ENCODE results near the gene TMC4.
"Not testable (repeated sequence)": the region's sequence is repeated elsewhere in the genome, so short reads cannot be mapped to it uniquely, and the experiment has no call there.

DNA sequence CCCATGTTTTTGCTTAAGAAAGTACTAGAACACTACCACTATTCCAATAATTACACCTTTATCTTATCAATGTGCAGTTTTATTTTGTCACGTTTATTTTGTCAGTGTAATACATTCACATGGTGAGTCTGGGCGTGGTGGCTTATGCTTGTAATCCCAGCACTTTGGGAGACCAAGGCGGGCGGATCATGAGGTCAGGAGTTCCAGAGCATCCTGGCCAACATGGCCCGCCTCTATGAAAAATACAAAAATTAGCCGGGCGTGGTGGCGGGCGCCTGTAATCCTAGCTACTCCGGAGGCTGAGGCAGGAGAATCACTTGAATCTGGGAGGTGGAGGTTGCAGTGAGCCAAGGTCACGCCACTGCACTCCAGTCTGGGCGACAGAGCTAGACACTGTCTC is 21.5 kb upstream of the TMC4 start:
- TF ChIP-seq, protein P1, sequence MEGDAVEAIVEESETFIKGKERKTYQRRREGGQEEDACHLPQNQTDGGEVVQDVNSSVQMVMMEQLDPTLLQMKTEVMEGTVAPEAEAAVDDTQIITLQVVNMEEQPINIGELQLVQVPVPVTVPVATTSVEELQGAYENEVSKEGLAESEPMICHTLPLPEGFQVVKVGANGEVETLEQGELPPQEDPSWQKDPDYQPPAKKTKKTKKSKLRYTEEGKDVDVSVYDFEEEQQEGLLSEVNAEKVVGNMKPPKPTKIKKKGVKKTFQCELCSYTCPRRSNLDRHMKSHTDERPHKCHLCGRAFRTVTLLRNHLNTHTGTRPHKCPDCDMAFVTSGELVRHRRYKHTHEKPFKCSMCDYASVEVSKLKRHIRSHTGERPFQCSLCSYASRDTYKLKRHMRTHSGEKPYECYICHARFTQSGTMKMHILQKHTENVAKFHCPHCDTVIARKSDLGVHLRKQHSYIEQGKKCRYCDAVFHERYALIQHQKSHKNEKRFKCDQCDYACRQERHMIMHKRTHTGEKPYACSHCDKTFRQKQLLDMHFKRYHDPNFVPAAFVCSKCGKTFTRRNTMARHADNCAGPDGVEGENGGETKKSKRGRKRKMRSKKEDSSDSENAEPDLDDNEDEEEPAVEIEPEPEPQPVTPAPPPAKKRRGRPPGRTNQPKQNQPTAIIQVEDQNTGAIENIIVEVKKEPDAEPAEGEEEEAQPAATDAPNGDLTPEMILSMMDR (IDR thresholded peaks at IDR 0.05): not testable (repeated sequence)
- not testable (repeated sequence) for TF ChIP-seq POLR2A (IDR thresholded peaks at IDR 0.05)

All from thyroid gland (tissue), 4 donors.